ENCODE measurements around the gene SNRK.

GRCh38 chr3:43366885-43367284 is 80.5 kb downstream of the SNRK start:
- TF ChIP-seq CTCF (IDR thresholded peaks at IDR 0.05) (no peak), POLR2A (IDR thresholded peaks at IDR 0.05) (no peak)

Measured in heart left ventricle (tissue), 13 donors.